Activated gamma-delta T cell treated with Interleukin-2 at 50 U/mL for 16 hours (primary cell): ENCODE data around the gene RNU5D-1.
"Not testable (repeated sequence)": the region's sequence is repeated elsewhere in the genome, so short reads cannot be mapped to it uniquely, and the experiment has no call there.

Experiments
- DNase-seq: peaks from one replicate; pipeline ENCODE4 v3.0.0-alpha.2; 2020

The RNU5D-1 gene

DNA sequence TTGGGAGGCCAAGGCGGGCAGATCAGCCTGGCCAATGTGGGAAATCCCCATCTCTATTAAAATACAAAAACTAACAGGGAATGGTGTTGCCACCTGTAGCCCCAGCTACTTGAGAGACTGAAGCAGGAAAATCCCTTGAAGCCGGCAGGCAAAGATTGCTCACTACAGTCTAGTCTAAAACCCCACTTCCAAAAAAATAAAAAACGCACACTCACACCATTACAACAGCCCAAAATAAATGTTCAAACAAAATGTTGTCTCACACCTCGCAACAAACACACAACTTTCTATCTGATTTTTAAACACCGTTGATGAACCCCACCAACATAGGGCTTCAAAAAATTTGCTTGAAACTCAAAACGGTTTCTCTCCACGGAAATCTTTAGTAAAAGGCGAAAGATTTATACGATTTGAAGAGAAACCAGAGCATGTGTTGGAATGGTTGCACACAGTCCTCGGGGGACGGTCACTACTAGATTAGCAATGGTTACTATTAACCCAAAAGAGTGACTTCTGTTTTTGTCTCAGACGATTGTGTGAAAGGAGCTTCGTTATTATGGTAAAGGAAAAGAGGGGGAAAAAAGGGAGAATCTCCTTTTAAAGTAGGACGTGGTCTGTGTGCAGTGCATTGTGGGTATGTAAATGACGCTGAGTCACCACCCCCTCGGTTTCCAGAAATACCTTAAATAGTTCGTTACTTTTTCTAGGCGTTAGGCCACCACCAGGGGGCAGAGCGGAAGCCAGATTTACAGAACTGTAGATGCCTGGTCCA lies at the start of gene RNU5D-1:
TSS of gene RNU5D-1 (minus strand) at position 430 of the 772 bp plus-strand sequence.
- DNase-seq: peak; percentile 96

- no peak for DNase-seq
These were observed 49.7 kb upstream of the RNU5D-1 start for GRCh38 chr1:44780583-44781121.

- DNase-seq: no peak
These were observed 48.0 kb upstream of the RNU5D-1 start for GRCh38 chr1:44778705-44779576.

DNA sequence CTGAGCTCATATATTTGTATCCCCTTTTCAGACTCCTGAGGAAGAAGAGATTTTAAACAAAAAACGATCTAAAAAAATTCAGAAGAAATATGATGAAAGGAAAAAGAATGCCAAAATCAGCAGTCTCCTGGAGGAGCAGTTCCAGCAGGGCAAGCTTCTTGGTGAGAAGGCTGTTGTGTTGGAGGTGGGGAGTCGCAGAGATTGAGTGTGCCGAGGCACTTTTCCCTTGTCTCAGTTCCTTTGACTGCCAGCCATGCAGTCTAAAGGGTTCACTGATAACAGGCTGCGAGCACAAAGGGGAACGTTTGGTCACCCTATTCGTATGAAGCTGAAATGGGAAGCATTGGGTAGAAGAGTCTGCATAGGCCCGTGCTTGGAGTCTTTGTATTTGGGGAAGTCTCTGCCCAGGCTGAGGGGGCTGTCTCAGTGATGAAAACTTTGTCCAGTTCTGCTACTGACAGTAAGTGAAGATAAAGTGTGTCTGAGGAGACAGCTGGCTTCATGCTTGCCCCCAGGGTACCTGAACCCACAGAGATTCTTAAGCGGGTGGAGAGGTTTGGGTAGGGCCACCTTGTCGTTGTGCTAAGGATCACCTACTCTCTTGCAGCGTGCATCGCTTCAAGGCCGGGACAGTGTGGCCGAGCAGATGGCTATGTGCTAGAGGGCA lies 47.1 kb upstream of the RNU5D-1 start:
- no peak for DNase-seq

DNA sequence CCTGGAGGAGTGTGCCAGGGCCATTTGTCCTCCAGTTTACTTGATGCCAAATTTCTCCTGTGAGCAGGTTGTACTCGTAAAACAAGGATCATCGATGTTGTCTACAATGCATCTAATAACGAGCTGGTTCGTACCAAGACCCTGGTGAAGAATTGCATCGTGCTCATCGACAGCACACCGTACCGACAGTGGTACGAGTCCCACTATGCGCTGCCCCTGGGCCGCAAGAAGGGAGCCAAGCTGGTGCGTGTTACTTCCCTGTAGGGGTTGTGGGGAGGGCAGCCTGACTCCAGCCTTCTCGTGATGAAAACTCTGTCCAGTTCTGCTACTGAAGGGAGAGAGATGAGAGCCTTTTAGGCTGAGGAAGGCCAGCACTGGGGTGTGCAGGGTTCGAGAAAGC lies 46.6 kb upstream of the RNU5D-1 start:
- DNase-seq: no peak

- DNase-seq: no peak
These were observed 45.7 kb upstream of the RNU5D-1 start for GRCh38 chr1:44776730-44777068.

GRCh38 chr1:44775930-44776729 lies 45.2 kb upstream of the RNU5D-1 start:
- peak; percentile 49 for DNase-seq

- DNase-seq: peak; percentile 87
These were observed 44.3 kb upstream of the RNU5D-1 start, which contains the start of gene RPS8 for GRCh38 chr1:44775078-44775929. Gene RPS8, plus strand, starts transcription at chr1:44775540. Its CDS starts 57 bp downstream, at chr1:44775597.

- DNase-seq: not testable (repeated sequence)
These were observed 35.5 kb upstream of the RNU5D-1 start for GRCh38 chr1:44766421-44766820.

DNA sequence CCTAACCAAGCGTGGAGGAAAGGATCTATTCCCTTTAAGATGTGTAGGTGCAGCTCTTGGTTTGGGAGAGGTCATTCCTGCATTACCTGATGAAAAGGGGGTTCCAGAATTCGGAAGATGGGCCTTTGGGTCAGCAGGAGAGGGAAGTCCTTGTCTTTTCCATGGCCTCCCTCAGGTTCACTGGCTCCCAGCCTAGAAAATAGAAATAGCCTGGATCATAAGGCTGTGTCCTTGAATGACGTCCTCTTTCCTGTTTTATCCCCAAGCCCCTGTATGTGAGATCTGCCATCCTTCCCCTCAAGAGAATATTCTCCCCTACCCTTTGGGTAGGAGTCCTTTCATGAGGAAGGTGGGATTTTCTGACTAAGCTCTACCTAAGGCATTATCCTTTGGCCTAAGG lies 29.9 kb upstream of the RNU5D-1 start:
- DNase-seq: no peak

DNA sequence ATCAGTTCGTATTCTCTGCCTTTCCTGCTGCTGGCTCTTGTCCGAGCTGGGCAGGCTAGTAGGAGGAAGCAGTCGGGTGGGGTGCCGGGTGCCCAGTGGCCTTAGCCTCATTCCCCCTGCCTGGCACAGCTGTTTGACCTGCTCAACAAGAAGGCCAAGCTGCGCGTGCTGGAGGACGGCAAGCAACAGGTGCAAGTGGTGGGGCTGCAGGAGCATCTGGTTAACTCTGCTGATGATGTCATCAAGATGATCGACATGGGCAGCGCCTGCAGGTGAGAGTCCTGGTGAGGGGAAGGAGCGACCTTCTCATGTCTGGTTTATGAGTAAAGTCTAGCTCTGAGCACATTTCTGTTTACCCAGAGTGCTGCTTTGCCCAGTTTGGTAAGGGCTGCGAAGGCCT lies 28.1 kb upstream of the RNU5D-1 start:
- DNase-seq: no peak

DNA sequence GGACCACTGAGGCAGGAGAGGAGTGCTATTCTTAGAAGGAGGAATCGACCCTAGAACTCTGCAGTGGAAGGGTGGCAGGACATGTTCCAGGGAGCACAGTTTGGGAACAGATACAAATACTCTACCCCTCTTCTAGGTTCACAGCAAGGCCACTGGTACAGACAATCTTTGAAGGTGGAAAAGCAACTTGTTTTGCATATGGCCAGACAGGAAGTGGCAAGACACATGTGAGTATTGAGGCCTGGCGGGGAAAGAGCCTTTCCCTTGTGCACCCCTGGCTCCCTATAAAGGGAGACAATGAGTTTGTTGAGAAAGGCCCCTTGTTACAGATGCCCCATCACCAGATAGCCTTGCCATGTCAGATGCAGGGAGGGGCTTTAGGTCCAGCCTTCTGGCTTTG lies 26.4 kb upstream of the RNU5D-1 start:
- no peak for DNase-seq

- DNase-seq: no peak
These were observed 16.9 kb upstream of the RNU5D-1 start for GRCh38 chr1:44747878-44748277.

DNA sequence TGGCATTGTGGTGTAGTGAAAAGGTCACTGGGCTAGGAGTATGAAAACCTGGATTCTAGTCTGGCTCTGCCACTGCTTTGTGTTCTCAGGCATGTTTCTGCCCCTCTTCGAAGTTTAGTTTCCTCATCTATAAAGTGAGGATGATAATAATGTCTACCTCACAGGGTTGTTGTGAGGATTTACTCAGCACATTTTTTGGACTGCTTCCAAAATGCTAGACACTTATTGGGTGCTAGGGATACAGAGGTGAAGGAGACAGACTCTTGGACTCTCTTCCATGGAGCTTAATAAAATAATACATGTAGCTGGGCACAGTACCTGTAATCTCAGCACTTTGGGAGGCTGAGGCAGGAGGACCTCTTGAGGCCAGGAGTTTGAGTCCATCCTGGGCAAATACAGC lies 12.2 kb upstream of the RNU5D-1 start:
- no peak for DNase-seq

GRCh38 chr1:44740179-44740617 lies 9.2 kb upstream of the RNU5D-1 start:
- DNase-seq: no peak

- peak; percentile 94 for DNase-seq
These were observed 8.6 kb upstream of the RNU5D-1 start, which contains the start of gene KIF2C for GRCh38 chr1:44739307-44740178. Gene KIF2C, plus strand, starts transcription at chr1:44739837. Its CDS starts 96 bp downstream, at chr1:44739933.

GRCh38 chr1:44738953-44739306 lies 8.0 kb upstream of the RNU5D-1 start:
- DNase-seq: not testable (repeated sequence)

DNA sequence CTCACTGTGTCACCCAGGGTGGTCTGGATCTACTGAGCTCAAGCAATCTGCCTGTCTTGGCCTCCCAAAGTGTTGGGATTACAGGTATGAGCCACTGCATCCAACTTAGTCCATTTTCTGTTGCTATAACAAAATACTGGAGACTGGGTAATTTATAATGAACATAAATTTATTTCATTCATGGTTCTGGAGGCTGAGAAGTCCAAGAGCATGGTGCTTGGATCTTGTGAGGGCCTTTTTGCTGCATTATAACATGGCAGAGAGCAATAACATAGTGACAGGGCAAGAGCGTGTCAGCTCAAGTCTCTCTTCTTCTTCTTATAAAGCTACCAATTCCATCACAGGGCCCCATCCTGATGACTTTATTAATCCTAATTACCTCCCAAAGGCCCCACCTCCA lies 5.0 kb upstream of the RNU5D-1 start:
- DNase-seq: no peak

DNA sequence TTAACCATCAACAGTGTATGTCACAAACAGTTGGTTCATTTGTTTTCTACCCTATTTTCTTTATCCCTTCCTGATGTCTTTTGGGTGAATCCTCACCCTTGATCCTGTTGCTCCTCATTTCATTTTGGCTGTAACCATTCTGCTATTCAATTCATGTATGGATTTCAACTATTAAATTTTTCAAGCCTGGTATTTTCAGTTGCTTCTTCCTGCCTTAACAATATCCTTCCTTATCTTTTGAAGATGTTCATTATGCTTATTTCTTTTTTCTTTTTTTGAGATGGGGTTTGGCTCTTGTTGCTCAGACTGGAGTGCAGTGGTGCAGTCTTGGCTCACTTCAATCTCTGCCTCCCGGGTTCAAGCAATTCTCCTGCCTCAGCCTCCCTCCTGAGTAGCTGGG lies 2.8 kb upstream of the RNU5D-1 start:
- no peak for DNase-seq

DNA sequence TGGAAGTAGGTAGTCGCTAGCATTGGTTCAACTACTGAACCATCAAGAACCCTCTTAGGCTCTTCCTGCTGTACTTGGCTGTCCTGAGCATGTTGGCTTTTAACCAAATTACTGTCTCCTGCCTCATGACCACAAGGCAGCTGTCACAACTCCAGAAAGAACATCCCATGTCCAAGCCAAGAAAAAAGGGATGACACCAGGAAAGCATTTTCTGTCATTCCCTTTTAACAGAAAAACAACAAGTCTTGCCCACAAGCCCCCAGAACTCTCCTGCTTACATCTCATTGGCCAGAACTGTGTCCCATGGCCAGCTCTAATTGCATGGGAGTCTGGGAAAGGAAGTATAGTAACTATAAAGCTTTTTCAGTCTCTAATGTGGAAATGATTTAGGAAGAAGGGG lies 2.4 kb upstream of the RNU5D-1 start:
- DNase-seq: no peak
